Measurements from ENCODE around the gene PAOX.
"Not testable (repeated sequence)": the region's sequence is repeated elsewhere in the genome, so short reads cannot be mapped to it uniquely, and the experiment has no call there.

PAOX gene

DNA sequence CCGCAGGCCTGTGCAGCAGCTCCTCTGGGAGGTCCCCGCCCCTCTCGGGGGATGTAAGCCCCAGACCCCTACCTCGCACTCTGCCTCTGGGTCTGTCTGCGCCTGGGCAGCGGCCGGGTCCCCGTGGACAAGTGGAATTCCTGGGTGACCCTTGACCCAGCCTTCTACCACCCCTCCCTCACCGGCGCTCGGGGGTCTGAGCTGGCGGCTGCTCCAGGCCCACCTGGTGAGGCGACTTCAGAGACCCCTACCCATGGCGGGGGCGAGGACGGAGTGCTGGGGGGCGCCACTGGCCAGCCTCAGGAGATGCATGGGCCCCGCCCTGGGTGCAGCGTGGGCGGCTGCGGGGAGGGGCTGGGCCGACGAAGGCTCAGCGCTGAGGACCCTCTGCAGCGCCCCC, 53.7 kb downstream of the PAOX start:
- not testable (repeated sequence) for DNase-seq (ENCODE audit: low read depth in 2 of 2, low spot score in 1 of 2)

DNA sequence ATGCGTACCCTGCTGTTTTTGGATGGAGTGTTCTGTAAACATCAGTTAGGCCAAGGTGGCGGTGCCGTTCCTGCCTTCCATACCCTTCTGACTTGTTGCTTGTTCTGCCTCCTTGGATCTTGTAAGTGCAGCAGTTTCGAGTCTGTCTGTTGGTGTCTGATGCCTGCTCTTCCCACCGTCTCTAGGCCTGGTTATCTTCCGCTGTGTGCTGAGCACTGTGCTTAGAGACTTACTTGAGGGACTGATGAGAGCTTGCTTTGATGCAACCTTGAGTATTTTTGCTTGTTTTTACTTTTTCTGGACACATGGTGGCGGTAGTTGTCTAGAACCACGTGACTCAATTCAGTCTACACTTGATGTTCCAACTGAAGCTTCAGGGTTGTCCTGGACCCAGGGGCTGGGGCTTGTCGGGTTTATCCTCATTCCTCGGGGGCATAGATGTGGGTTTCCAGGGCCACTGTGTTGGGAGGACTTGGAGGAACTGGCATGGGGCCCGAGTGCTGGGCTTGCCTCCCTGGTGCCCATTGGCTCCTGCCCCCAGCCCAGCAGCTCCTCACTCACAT, 59.7 kb downstream of the PAOX start:
- DNase-seq (ENCODE audit: low read depth in 2 of 2, low spot score in 1 of 2): no peak

DNA sequence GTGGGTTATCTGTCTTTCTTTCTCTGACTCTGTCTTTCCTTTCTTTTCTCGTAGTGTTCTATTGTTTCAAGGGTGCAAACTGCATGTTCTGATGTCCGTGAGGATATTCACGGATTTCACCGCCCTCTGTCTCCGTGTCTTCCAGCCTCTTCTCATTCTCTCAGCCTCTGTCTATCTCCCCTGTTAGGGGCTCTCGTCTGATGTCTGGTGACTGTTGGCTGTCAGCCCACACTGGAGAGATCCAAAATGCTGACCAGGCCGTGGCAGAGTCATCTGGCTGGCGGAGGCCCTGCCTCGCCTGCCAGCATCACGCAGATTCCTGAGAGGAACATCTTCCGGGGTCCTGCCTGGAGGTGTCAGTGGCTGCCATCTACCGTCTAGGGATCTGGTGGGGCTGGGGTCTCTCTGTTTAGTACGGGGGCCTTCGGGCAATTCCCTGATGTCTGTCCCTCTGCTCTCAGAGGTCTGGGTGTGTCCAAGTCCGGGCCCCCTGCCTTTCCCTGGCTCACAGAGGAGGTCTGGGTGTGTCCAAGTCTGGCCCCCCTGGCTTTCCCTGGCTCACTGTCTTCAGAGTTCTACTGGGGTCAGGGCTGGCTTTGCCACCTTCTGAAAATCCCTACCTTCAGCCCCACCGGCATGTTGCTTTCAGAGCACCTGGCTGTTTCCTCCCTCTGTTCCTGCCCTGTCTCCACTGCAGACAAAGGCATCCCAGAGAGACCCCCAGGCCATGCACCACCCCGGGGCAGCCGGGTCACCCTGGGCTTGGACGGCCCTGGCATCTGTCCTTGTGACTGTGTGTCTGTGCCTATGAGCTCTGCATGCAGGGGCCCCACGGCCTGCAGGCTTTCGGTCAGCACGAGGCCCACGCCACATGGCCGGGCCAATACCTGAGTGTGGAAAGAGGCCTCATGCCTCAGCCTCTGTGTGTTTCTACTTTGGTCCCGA, 60.7 kb downstream of the PAOX start:
- no peak for DNase-seq (ENCODE audit: low read depth in 2 of 2, low spot score in 1 of 2)

DNA sequence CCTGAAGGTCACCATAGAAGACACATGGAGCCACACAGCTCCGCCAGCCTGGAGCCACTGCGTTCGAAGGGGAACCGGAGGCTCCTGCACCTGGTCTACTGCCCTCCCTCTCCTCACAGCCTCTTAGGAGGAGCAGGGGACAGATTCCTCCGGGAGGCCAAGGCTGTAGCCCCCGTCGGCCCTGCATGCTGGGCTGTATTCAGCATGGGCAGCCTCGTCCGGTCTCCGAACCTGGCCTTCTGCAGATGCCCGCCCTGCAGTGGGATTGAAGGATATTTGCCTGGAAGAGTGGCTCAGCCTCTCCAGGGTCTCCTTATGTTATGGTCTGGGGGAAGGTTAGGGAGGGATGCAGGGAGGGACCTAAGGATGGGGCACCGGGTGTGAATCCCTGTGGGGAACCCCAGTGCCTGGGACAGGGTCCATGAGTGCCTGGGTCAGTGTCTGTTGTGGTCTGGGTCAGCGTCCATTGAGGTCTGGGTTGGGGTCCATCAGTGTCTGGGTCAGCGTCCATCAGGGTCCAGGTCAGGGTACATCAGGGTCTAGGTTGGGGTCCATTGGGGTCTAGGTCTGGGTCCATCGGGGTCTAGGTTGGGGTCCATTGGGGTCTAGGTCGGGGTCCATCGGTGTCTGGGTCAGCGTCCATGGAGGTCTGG, 61.7 kb downstream of the PAOX start:
- DNase-seq (ENCODE audit: low read depth in 2 of 2, low spot score in 1 of 2): no peak
